ENCODE measurements around the gene RFWD3.
A peak's percentile ranks its signal among the peaks of the same experiment; 100 is the strongest.

RFWD3 gene

GRCh38 chr16:74611721-74612120 is 55.0 kb downstream of the RFWD3 start:
- DNase-seq = no peak

DNA sequence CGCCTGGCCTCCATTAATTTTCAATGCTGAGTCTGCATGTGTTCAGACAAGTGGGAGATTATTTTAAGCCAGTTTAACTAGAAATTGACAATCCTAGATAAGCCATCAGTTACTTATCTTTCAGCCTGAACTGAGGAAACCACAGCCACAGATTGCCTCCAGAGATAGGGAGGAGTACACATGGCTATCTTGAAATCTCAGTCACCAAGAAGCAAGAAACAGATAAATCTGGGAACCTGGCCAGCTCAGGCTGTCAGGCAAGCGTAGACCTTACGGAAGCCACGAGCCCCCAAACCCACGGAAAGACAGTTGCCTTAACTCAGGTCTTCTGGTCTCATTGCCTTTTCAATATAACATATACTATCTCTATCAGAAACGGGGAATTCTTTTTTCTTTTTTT is 57.7 kb downstream of the RFWD3 start:
- DNase-seq = peak; percentile 47

GRCh38 chr16:74608381-74608780 is 58.3 kb downstream of the RFWD3 start:
- DNase-seq = no peak

- DNase-seq = no peak
These were observed 58.7 kb downstream of the RFWD3 start for GRCh38 chr16:74607962-74608356.

- no peak for DNase-seq
These were observed 59.2 kb downstream of the RFWD3 start for GRCh38 chr16:74607310-74607961.

DNA sequence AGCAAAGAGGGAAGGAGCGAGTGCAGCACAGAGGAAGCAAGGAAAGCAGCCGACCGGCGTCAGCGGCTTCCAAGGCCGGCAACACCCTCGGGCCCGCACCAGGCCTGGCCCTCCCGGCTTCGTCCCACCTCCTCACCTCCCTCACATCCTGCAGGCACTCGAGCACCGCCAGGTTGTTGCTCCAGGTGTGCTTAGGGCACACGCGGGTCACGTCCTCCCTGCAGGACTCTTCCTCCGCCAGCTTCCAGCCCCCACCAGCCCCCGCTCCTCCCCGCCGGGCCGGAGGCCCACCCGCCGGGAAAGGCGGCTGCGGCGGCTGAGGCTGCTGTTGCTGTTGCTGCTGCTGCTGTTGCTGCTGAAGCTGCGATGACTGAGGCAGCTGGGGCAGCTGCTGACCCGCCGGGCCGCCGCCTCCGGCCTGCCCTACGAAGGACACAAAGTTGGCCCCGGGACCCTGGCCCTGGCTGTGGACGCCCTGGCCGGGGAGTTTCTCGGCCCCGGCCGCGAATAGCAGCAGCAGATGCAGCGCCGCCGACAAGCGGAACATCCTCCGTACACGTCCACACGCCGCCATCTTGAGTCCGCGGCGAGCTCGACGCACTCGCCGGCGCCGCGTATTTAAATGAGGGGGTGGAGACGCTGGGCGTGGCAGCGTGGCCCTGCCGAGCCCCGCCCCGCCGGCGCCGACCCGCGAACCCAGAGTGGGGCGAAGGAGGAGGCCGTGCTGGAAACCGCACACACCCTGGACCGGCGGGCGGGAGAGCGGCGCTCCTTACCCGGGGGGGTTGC is 60.0 kb downstream of the RFWD3 start, which contains the start of gene GLG1:
Gene GLG1, minus strand, starts transcription at position 594 of the 789 bp plus-strand sequence. Its CDS starts 20 bp downstream, at position 574.
- DNase-seq = peak; percentile 87

- no peak for DNase-seq
These were observed 60.7 kb downstream of the RFWD3 start for GRCh38 chr16:74605746-74606520.

DNA sequence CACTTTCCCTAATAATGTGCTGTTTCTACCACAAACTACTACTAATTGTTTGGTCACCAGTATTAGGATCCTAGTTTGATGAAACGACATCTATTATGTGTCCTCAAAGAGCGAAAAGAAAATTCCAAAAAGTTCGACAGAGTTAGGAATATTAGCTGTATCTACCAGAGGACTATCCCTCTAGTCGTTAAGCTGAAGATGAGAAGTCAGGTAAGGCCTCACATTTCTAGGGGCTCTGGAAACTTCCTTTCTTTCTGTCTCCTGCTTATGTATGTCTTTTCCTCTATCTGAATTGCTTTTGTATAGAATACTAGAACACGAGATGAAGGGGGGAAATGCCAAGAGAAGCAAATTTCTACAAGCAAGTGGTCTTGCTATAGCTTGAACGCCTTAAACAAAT is 61.3 kb downstream of the RFWD3 start:
- no peak for DNase-seq

GRCh38 chr16:74603848-74604247 is 62.8 kb downstream of the RFWD3 start:
- no peak for DNase-seq

DNA sequence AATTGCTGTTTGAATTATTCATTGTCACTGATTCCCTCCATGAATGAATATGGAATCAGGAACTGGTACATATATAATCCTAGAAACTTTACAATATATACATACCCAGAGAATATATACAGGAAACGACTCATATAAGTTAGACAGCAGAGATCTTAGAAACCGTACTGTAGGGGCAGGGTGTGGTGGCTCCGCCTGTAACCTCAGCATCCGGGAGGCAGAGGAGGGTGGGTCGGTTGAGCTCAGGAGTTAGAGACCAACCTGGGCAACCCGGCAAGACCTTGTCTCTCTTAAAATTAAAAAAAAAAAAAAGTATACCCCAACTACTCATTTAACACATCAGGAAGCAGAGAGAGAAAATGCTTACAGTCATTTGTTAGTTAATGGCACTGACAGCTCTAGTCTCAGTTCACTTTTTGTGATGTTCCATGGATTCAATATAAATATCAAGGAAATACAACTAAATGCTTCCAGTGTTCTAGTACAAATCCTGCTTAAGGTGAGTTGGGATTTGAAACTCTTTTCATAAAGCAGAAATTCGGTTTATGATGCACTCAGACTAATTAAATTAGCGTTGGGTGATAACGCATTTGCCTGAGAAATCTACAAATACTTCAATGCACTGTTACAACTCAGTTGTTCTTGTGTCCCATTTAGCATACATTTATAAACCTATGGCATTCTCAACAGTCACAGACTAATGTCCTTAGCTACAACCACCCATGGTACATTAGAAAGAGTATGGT is 65.4 kb downstream of the RFWD3 start:
- DNase-seq = peak; percentile 68

GRCh38 chr16:74596586-74596985 is 70.1 kb downstream of the RFWD3 start:
- DNase-seq = no peak

GRCh38 chr16:74592847-74593246 is 73.8 kb downstream of the RFWD3 start:
- DNase-seq = no peak

GRCh38 chr16:74591876-74592650 is 74.6 kb downstream of the RFWD3 start:
- DNase-seq = no peak

DNA sequence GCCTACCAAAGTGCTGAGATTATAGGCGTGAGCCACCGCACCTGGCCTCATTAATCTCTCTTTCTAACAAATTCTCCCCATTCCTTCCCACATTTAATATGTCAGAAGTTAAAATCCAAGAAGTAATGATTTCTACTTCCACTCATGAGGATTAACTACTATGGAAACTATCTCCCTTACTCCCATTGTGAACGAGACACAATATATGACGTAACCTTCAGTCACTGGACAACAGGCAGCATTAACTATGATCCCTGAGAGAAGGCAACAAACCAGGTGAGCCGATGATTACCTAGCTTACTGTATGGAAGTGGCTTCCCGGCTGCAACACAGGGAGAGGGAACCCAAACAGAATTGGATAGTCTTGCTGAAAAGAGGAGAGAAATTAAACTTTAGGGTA is 79.7 kb downstream of the RFWD3 start:
- no peak for DNase-seq

DNA sequence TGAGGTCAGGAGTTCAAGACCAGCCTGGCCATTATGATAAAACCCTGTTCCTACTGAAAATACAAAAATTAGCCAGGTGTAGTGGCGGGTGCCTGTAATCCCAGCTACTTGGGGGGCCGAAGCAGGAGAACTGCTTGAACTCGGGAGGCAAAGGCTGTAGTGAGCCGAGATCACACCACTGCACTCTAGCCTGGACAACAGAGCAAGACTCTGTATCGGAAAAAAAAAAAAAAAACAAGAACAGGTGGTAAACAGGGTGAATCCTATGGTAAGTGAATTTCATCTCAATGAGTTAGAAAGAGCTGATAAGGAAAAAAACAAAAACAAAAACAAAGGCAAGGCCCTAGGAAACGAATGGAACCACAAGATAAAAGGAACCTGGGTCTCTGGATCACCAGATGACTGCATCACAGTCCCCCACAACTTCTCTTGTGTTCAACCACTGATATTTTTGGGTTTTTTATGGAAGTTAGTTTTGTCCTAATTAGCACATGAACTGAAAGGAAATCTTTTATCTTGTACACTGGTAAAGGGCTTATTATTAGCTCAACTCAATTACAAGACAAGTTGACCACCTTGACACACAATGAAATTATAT is 80.7 kb downstream of the RFWD3 start:
- DNase-seq = no peak

- DNase-seq = no peak
These were observed 82.6 kb downstream of the RFWD3 start for GRCh38 chr16:74583926-74584666.

- DNase-seq = no peak
These were observed 83.7 kb downstream of the RFWD3 start for GRCh38 chr16:74582970-74583369.

- DNase-seq = no peak
These were observed 85.8 kb downstream of the RFWD3 start for GRCh38 chr16:74580833-74581232.

DNA sequence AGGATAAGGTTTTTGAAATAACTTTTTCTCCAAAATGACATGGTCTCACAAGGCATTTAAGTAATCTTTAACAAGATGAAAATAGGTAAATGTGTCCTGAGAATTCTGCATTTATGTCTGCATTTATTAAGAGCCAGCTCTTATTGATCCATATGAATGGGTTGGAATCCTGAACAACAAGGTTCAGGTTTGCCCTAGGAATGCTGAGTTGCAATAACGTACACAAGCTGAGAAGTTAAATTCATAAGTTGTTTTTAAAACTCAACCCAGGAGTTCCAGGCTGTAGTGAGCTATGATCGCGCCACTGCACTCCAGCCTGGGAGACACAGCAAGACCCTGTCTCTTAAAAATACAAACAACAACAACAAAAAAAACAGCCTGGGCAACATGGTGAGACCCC is 87.8 kb downstream of the RFWD3 start:
- no peak for DNase-seq

DNA sequence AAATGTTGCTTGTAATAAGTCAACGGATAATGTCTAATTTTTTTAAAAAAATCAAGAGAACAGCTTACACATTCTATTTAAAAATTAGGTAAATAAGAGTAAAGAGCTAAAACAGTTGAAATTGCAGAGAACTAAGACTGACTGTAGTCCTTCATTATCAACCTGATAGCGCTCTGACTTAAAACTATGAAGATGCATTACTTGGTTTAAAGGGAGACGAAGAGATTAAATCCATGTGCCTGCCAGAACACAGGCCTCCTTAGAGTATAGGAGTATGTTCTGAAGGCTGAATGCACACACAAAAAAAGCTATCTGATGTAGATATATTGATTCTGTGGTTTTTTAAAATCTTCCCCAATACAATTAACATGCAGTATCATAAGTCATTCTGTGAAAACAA is 88.2 kb downstream of the RFWD3 start:
- DNase-seq = no peak

DNA sequence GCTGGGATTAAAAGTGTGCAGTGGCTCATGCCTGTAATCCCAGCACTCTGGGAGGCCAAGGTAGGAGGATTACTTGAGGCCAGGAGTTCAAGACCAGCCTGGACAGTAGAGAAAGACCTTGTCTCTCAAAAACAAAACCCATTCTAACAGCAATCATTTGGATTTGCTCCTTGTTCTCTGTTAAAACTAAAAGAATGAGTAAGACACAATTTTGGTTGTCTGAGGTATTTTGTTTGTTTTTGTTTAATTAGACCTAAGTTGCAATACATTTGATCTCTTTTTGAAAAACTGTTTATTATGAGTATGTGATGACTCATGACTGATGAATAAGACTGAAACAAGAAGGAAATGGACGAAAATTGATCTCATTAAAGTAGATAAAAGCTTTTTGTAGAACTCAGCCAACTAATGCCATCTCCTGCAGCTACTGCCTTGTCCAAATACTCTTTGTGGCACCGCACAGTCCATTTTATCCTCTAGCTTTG is 88.8 kb downstream of the RFWD3 start:
- no peak for DNase-seq

Measured in CD4-positive, alpha-beta T cell treated with Interferon gamma for 1 hour (primary cell).